T47D (cell line): Measurements from ENCODE around the gene RASA1.

ENCODE experiments used
- DNase-seq, 2 experiments: peaks; one replicate each; pipeline versions ENCODE4 v3.0.0 to v3.0.0-alpha.2; 2011 to 2012; ENCODE audit warnings: low read depth in 1 of 2, low spot score in 1 of 2
- JUND ChIP-seq: IDR thresholded peaks from 2 replicates; pipeline ENCODE4 v1.6.1; 2012; ENCODE audit warnings: low read depth
- in situ Hi-C: cut with HindIII; loops from 2 replicates; pipeline ENCODE4 v1.10.0; 2016; ENCODE audit warnings: low sequenced_read_pairs, low pct_unique_long_range_greater_than_20kb

The RASA1 gene

GRCh38 chr5:87267574-87268125 is at the start of gene RASA1:
Gene RASA1 (plus strand): TSS chr5:87267883. CDS start chr5:87268452, 569 bp downstream.
- DNase-seq: peak; percentile 90 to 97
- no peak for TF ChIP-seq JUND
- in situ Hi-C loops: no loop called here

- DNase-seq: no peak
- no peak for TF ChIP-seq JUND
- in situ Hi-C loops: no loop called here
Measured at GRCh38 chr5:87229780-87230179, 37.9 kb upstream of the RASA1 start.

GRCh38 chr5:87231037-87231808 is 36.5 kb upstream of the RASA1 start:
- in situ Hi-C loops: no loop called here
- TF ChIP-seq JUND: no peak
- DNase-seq: no peak

DNA sequence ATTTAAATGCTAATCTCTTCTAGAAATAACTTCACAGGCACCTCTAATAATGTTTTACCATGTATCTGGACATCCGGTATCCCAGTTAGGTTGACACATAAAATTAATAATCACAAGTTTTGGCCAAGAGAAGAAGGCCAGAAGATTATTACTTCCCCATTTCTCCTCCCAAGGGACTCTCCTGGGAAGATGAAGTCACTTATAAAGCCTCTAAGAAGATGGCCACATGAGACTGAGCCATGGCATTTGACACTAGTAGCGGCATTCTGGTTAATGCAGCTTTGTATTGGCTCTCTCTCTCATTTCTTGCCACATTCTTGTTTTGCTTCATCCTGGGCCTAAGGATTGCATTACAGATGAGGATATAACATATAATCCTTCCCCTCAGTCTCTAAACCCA is 34.5 kb upstream of the RASA1 start:
- TF ChIP-seq JUND: no peak
- in situ Hi-C loops: no loop called here
- no peak for DNase-seq

- in situ Hi-C loops: no loop called here
- TF ChIP-seq JUND: no peak
- no peak for DNase-seq
Measured at GRCh38 chr5:87241555-87241954, 26.1 kb upstream of the RASA1 start.

DNA sequence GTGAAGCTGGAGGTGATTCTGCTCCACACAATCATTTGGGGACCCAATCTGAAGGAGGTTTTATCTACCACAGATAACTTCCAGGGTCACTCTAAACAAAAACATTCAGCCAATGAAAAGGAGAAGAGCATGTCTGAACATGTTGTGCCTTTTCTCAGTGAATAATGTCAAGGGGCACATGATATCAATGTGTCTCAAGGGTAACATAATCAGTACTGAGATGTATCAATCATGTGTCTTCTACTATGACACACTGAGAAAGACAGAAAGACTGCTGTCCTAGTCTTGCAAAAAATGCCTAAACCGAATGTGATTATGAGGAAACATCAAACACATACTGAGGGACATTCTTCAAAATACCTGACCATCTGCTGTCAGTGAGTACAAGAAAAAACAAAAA is 25.4 kb upstream of the RASA1 start:
- TF ChIP-seq JUND: no peak
- no peak for DNase-seq
- in situ Hi-C loops: no loop called here

DNA sequence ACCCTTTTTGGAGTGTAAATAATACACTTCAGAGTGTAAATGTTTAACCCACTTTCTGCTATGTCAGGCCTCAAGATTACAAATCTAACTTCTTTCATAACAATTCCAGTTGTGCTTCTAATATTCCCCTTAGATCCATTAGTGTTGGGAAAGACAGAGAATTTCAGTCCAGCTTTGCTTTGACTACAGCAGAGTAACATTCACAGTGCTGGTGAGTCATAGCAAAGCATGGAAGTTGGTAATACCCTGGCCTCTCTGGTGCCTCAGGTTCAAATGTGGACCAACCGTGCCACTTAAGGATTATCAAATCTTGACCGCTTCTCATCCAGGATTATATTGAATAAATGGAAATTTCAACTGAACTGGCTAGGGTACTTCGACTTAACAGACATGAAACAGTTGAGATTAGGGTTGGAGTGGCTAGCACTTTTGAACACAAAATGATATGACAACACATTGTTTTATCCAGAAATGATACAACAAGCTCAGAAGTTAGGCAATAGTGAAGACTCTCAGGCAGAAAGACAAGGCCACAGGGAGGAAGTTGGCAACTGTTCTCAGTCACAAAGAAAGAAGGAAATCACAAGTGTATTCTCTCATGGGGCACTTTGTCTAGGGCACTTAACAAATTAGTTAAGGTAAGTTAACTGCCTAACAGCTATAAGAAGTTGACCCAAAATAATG is 24.4 kb upstream of the RASA1 start:
- in situ Hi-C loops: no loop called here
- TF ChIP-seq JUND: no peak
- DNase-seq: no peak

DNA sequence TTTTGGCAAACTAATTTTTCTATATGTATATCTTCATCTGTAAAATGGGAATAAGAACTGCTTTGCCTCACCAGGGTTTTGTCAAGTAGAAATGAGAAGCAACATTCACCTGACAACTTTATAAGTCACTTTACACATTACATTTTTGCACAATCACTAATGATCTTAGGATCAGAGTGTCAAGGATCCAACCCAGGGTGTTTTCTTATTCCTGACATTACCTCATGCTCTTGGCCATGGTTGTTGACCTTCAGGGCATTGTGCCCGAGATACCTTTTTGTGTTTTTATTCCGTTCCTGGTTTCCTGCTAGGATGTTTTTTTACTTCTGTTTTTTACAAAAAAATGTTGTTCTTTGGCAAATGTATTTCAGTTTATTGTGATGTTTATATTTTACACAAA is 22.2 kb upstream of the RASA1 start:
- in situ Hi-C loops: no loop called here
- no peak for TF ChIP-seq JUND
- DNase-seq: no peak

GRCh38 chr5:87246061-87246460 is 21.6 kb upstream of the RASA1 start:
- no peak for TF ChIP-seq JUND
- in situ Hi-C loops: no loop called here
- no peak for DNase-seq

DNA sequence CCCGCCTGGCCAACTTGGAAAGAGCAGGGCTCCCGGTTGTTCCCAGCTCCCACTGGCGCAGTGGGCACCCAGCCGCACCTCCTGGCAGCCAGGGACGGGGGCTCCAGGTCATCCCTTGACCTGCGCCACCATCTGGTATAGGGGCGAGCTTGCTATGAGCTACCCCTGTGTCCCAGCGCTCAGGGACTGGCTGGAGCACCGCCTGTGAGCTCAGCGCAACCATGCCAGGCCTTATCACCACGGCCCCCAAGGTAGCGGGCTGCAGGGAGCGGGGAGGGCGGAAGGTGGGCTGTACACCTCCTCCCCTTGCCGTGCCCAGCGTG is 15.4 kb upstream of the RASA1 start:
- TF ChIP-seq JUND: no peak
- DNase-seq: no peak
- in situ Hi-C loops: no loop called here

GRCh38 chr5:87254035-87254434 is 13.6 kb upstream of the RASA1 start:
- in situ Hi-C loops: no loop called here
- TF ChIP-seq JUND: no peak

GRCh38 chr5:87258507-87258906 is 9.2 kb upstream of the RASA1 start:
- in situ Hi-C loops: no loop called here
- TF ChIP-seq JUND: no peak
- DNase-seq: no peak

More at GRCh38 chr5:87254035-87254434, 13.6 kb upstream of the RASA1 start:
- DNase-seq: no peak

DNA sequence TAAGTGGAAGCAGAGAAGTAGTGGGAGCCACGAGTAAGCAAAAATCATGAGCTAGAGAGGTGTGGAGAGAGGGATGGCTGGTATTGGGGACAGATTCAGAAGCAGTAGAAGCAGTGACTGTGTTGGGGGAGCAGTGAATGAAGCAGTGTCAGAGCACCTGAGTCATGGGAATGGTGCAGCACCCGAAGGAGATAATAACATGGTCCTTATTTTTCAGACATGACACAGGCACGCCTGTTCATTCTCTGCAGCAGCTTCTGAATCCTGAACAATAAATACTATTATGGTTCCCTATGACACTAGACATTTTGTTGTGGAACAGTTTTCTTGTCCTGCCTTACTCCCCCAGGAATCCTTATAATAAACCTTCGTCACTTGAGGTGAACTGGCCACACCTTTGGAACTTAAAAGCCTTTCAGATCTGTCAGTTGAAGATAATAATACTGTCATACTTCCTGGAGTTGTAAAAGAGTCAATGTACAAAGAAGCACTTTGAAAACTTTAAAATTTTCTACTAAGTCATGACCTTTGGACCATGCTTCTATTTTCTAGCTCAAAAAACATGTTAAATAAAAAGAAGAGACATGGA is 7.0 kb upstream of the RASA1 start:
- in situ Hi-C loops: no loop called here
- DNase-seq: no peak
- TF ChIP-seq JUND: no peak
